ENCODE measurements around the gene SCAF4. TPM values are rescaled to one million over a fixed set of nuclear protein-coding genes. Genes with fewer than 3 reads are reported as not detected.

Gene SCAF4, protein sequence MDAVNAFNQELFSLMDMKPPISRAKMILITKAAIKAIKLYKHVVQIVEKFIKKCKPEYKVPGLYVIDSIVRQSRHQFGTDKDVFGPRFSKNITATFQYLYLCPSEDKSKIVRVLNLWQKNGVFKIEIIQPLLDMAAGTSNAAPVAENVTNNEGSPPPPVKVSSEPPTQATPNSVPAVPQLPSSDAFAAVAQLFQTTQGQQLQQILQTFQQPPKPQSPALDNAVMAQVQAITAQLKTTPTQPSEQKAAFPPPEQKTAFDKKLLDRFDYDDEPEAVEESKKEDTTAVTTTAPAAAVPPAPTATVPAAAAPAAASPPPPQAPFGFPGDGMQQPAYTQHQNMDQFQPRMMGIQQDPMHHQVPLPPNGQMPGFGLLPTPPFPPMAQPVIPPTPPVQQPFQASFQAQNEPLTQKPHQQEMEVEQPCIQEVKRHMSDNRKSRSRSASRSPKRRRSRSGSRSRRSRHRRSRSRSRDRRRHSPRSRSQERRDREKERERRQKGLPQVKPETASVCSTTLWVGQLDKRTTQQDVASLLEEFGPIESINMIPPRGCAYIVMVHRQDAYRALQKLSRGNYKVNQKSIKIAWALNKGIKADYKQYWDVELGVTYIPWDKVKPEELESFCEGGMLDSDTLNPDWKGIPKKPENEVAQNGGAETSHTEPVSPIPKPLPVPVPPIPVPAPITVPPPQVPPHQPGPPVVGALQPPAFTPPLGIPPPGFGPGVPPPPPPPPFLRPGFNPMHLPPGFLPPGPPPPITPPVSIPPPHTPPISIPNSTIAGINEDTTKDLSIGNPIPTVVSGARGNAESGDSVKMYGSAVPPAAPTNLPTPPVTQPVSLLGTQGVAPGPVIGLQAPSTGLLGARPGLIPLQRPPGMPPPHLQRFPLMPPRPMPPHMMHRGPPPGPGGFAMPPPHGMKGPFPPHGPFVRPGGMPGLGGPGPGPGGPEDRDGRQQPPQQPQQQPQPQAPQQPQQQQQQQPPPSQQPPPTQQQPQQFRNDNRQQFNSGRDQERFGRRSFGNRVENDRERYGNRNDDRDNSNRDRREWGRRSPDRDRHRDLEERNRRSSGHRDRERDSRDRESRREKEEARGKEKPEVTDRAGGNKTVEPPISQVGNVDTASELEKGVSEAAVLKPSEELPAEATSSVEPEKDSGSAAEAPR
- 10 to 100 TPM; 57.5 to 71.9 (median 62.4) TPM for total RNA-seq
- total RNA-seq (2013), result 26.3 TPM
- total RNA-seq, result 25.5 to 73.6 (median 41.8) reads per million in 29 experiments

DNA sequence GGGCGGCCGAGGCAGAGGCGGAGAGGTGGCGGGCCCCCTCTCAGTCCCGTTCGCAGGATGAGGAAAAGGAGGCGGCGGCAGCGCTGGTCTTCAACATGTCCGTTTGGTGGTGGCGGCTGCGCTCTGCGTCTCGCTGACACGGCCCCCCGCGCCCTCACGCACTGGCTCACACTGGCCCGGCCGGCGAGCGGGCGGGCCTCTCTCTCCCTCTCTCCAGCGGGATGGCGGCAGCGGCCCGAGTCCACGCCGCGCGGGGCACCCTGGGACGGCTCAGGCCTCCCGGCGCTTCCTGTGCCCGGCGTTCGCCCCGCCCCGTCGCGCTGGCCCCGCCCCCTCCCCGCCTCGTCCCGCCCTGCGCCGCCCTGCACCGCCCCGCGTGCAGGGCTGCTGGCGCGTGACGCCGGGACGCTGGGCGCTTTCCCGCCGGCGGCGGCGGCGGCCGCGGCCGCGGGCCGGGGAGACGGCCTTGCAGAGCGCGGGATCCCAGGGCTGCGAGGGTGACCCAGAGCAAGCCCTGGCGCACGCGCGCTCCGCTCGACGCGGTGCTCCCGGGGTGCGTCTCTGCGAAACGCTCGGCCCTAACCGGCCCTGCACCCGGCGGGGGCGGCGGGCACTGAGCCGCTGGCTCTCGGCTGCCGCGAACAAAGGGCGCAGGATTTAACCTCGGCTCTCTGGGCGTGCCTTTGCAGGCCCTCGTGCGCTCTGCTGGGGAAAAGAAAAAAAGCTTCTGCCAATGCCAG, at the start of gene SCAF4:
TSS of gene SCAF4 (minus strand) at position 262 of the 740 bp plus-strand sequence. CDS start 426 bp downstream, outside the sequence.
- Histone ChIP-seq H3K4me3 (ENCODE audit: control insufficient read depth in 1 of 2, extremely low read depth in 1 of 2, low read length in 1 of 2) (peak within 1 kb of the TSS; percentile 67 to 89), H3K9me3 (no peaks in the 10 kb centered on the region), H3K27me3 (replicated peaks in 1 of 2; ENCODE audit: control insufficient read depth in 2 of 2, extremely low read depth in 1 of 2, insufficient read depth in 2 of 2, low read length in 1 of 2) (no peaks in the 10 kb centered on the region), H3K27ac (ENCODE audit: low read length) (peak within 1 kb of the TSS; percentile 73), H3K4me1 (ENCODE audit: control insufficient read depth in 1 of 2, extremely low read depth in 1 of 2, insufficient read depth in 2 of 2, low read length in 2 of 2) (peaks cover 29 to 35% of the 10 kb centered on the region in 2 experiments), H3K36me3 (ENCODE audit: control insufficient read depth in 2 of 2, extremely low read depth in 1 of 2, insufficient read depth in 1 of 2, low read length in 1 of 2) (no peaks in the 10 kb centered on the region)
- peak within 1 kb of the TSS; percentile 60 to 77 for H3K27ac Mint-ChIP-seq
- whole genome bisulfite sequencing (ENCODE audit: insufficient coverage), result under 1% methylated on average over 83 of the region's 98 CpGs
- H3K4me1 Mint-ChIP-seq, result peaks cover 8 to 16% (median 10%) of the 10 kb centered on the region in 3 donors
- CTCF ChIA-PET, result interaction anchor here in 1 of 2 donors (0.5 kb wide), 1 partner anchor 774 kb away, joined by 5 read pairs; no protein-coding TSS in a partner anchor
- ATAC-seq (replicated peaks in 1 of 4) (peak; percentile 84 to 92 (median 86)), DNase-seq (peak; percentile 42 to 89 (median 65))
- peak within 1 kb of the TSS in 1 of 3 donors; percentile 84 for H3K4me3 Mint-ChIP-seq
- H3K9me3 Mint-ChIP-seq, result no peaks in the 10 kb centered on the region
- POLR2A ChIA-PET, result no interaction called here
- peaks cover 4% of the 10 kb centered on the region for H3K36me3 Mint-ChIP-seq
- no peaks in the 10 kb centered on the region for H3K27me3 Mint-ChIP-seq

DNA sequence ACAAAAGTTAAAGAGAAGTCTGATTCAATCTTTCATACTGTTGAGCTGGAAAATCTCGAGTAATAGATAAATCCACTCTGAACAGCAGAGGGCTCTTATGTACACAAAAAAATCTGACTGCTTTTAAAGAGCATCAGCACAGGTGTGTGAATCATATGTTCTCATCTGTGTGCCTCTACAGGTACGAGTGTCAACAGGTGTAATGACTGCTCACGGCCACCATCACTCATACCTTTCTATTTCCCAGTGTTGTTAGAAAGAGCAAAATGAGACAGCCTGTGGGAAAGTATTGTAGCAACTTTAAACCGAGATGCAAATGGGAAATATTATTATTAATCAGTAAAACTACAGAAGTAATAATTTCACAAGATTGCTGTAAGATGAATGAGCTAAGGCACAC, 49.0 kb upstream of the SCAF4 start:
- POLR2A ChIA-PET, result no interaction called here
- Mint-ChIP-seq H3K27me3 (peaks cover 8 to 26% of the 10 kb centered on the region in 2 donors), H3K27ac (no peak overlapping the region), H3K4me3 (no peak overlapping the region), H3K36me3 (no peaks in the 10 kb centered on the region), H3K4me1 (peaks cover 2 to 5% (median 4%) of the 10 kb centered on the region in 3 donors), H3K9me3 (peaks cover 0 to 4% (median 0%) of the 10 kb centered on the region in 3 donors)
- ATAC-seq (replicated peaks in 1 of 4), result no peak
- DNase-seq, result no peak
- Histone ChIP-seq H3K36me3 (ENCODE audit: control insufficient read depth in 2 of 2, extremely low read depth in 1 of 2, insufficient read depth in 1 of 2, low read length in 1 of 2) (no peaks in the 10 kb centered on the region), H3K9me3 (no peaks in the 10 kb centered on the region), H3K27me3 (replicated peaks in 1 of 2; ENCODE audit: control insufficient read depth in 2 of 2, extremely low read depth in 1 of 2, insufficient read depth in 2 of 2, low read length in 1 of 2) (peaks cover 0 to 2% of the 10 kb centered on the region in 2 experiments), H3K27ac (ENCODE audit: low read length) (no peak overlapping the region), H3K4me1 (ENCODE audit: control insufficient read depth in 1 of 2, extremely low read depth in 1 of 2, insufficient read depth in 2 of 2, low read length in 2 of 2) (no peaks in the 10 kb centered on the region), H3K4me3 (ENCODE audit: control insufficient read depth in 1 of 2, extremely low read depth in 1 of 2, low read length in 1 of 2) (no peak overlapping the region)
- CTCF ChIA-PET, result interaction anchor here in 1 of 2 donors (0.6 kb wide), 1 partner anchor 479 kb away, joined by 4 read pairs; no protein-coding TSS in a partner anchor
- WGBS (ENCODE audit: insufficient coverage), result no CpG with 5 or more reads among the region's 4 CpGs

DNA sequence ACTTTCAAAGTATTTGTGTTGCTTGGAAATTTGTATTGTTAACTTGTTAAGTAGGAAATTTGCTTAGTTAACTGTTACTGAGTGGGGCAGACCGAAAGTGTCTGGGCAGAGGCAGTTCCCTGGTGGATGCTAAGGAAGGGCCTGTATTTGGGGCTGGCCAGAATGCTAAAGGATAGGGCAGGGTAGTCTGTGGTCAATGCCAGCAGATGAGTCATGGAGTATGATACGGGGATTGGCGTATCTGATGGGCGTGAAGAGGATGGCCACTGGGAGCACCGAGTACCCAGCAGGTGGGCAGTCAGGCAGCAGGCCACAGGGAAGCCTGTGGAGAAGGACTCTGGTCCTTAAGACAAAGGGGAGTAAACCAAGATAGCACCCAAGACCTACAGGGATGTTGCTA, 46.6 kb upstream of the SCAF4 start:
- Histone ChIP-seq H3K27me3 (replicated peaks in 1 of 2; ENCODE audit: control insufficient read depth in 2 of 2, extremely low read depth in 1 of 2, insufficient read depth in 2 of 2, low read length in 1 of 2) (peaks cover 0 to 2% of the 10 kb centered on the region in 2 experiments), H3K36me3 (ENCODE audit: control insufficient read depth in 2 of 2, extremely low read depth in 1 of 2, insufficient read depth in 1 of 2, low read length in 1 of 2) (no peaks in the 10 kb centered on the region), H3K4me3 (ENCODE audit: control insufficient read depth in 1 of 2, extremely low read depth in 1 of 2, low read length in 1 of 2) (no peak overlapping the region), H3K27ac (ENCODE audit: low read length) (no peak overlapping the region), H3K4me1 (ENCODE audit: control insufficient read depth in 1 of 2, extremely low read depth in 1 of 2, insufficient read depth in 2 of 2, low read length in 2 of 2) (no peaks in the 10 kb centered on the region), H3K9me3 (no peaks in the 10 kb centered on the region)
- Mint-ChIP-seq H3K4me1 (no peaks in the 10 kb centered on the region), H3K36me3 (no peaks in the 10 kb centered on the region), H3K4me3 (no peak overlapping the region), H3K9me3 (no peaks in the 10 kb centered on the region), H3K27ac (no peak overlapping the region), H3K27me3 (peaks cover 9 to 26% of the 10 kb centered on the region in 2 donors)
- 87% methylated on average over 5 of the region's 5 CpGs for WGBS (ENCODE audit: insufficient coverage)
- CTCF ChIA-PET, result no interaction called here
- no peak for DNase-seq
- no peak for ATAC-seq (replicated peaks in 1 of 4)
- POLR2A ChIA-PET, result no interaction called here

DNA sequence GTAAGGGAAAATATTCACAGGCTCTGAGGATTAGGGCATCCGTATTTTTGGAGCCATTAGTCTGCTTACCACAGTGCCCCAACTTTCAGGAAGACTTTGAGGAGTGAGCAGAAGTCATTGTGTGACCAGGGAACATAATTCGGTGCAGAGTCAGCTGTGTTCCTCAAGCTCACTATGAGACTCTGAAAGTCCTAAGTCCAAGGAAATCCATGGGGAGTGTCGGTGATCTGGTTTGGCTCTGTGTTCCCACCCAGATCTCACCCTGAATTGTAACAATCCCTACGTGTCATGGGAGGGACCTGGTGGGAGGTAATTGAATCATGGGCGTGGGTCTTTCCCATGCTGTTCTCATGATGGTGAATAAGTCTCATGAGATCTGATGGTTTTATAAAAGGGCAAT, 45.9 kb upstream of the SCAF4 start:
- Mint-ChIP-seq H3K27me3 (peaks cover 9 to 20% of the 10 kb centered on the region in 2 donors), H3K36me3 (no peaks in the 10 kb centered on the region), H3K4me3 (no peak overlapping the region), H3K27ac (no peak overlapping the region), H3K4me1 (peaks cover 0 to 3% (median 0%) of the 10 kb centered on the region in 3 donors), H3K9me3 (no peaks in the 10 kb centered on the region)
- POLR2A ChIA-PET, result no interaction called here
- ATAC-seq (replicated peaks in 1 of 4) (no peak), DNase-seq (no peak)
- Histone ChIP-seq H3K4me1 (ENCODE audit: control insufficient read depth in 1 of 2, extremely low read depth in 1 of 2, insufficient read depth in 2 of 2, low read length in 2 of 2) (no peaks in the 10 kb centered on the region), H3K36me3 (ENCODE audit: control insufficient read depth in 2 of 2, extremely low read depth in 1 of 2, insufficient read depth in 1 of 2, low read length in 1 of 2) (no peaks in the 10 kb centered on the region), H3K27ac (ENCODE audit: low read length) (no peak overlapping the region), H3K9me3 (no peaks in the 10 kb centered on the region), H3K4me3 (ENCODE audit: control insufficient read depth in 1 of 2, extremely low read depth in 1 of 2, low read length in 1 of 2) (no peak overlapping the region), H3K27me3 (replicated peaks in 1 of 2; ENCODE audit: control insufficient read depth in 2 of 2, extremely low read depth in 1 of 2, insufficient read depth in 2 of 2, low read length in 1 of 2) (peaks cover 0 to 2% of the 10 kb centered on the region in 2 experiments)
- WGBS (ENCODE audit: insufficient coverage), result 82% methylated on average over 3 of the region's 5 CpGs
- CTCF ChIA-PET, result no interaction called here

DNA sequence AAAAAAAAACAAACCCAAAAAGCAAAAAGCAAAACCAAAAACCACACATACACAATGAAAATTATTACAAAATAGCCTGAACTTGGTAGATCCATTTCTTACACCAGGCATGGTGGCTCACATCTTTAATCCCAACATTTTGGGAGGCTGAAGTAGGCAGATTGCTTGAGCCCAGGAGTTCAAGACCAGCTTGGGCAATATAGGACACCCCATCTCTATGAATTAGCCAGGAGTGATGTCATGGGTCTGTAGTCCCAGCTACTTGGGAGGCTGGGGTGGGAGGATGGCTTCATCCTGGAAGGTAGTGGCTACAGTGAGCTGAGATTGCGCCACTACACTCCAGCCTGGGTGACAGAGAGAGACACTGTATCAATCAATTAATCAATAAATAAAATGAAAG, 42.1 kb upstream of the SCAF4 start:
- no peak for ATAC-seq (replicated peaks in 1 of 4)
- Histone ChIP-seq H3K4me1 (ENCODE audit: control insufficient read depth in 1 of 2, extremely low read depth in 1 of 2, insufficient read depth in 2 of 2, low read length in 2 of 2) (no peaks in the 10 kb centered on the region), H3K27ac (ENCODE audit: low read length) (no peak overlapping the region), H3K9me3 (no peaks in the 10 kb centered on the region), H3K4me3 (ENCODE audit: control insufficient read depth in 1 of 2, extremely low read depth in 1 of 2, low read length in 1 of 2) (no peak overlapping the region), H3K36me3 (ENCODE audit: control insufficient read depth in 2 of 2, extremely low read depth in 1 of 2, insufficient read depth in 1 of 2, low read length in 1 of 2) (no peaks in the 10 kb centered on the region), H3K27me3 (replicated peaks in 1 of 2; ENCODE audit: control insufficient read depth in 2 of 2, extremely low read depth in 1 of 2, insufficient read depth in 2 of 2, low read length in 1 of 2) (peaks cover 0 to 2% of the 10 kb centered on the region in 2 experiments)
- Mint-ChIP-seq H3K27ac (no peak overlapping the region), H3K4me3 (no peak overlapping the region), H3K27me3 (peaks cover 0 to 1% of the 10 kb centered on the region in 2 donors), H3K36me3 (no peaks in the 10 kb centered on the region), H3K4me1 (peaks cover 0 to 3% (median 0%) of the 10 kb centered on the region in 3 donors), H3K9me3 (no peaks in the 10 kb centered on the region)
- no CpG with 5 or more reads among the region's 1 CpG for WGBS (ENCODE audit: insufficient coverage)
- CTCF ChIA-PET, result interaction anchor here in 1 of 2 donors (0.6 kb wide), 2 partner anchors 12 to 441 kb away, joined by 3 read pairs; no protein-coding TSS in a partner anchor
- POLR2A ChIA-PET, result no interaction called here
- DNase-seq, result no peak
